Activated naive CD4-positive, alpha-beta T cell treated with anti-CD3 and anti-CD28 coated beads, Interleukin-2, amount 50 U/mL, for 16 hours (primary cell): ENCODE measurements around the gene SMPD3.

Experiments used
- DNase-seq: peaks from one replicate; pipeline ENCODE4 v3.0.0-alpha.2; 2020

The SMPD3 gene

GRCh38 chr16:68367440-68367839 is 80.9 kb downstream of the SMPD3 start:
- DNase-seq = no peak

GRCh38 chr16:68367030-68367429 is 81.3 kb downstream of the SMPD3 start:
- peak; percentile 34 for DNase-seq

- DNase-seq = no peak
Measured at GRCh38 chr16:68366062-68366461, 82.2 kb downstream of the SMPD3 start.

GRCh38 chr16:68365167-68365817 is 83.0 kb downstream of the SMPD3 start:
- DNase-seq = no peak

GRCh38 chr16:68364561-68364998 is 83.7 kb downstream of the SMPD3 start:
- DNase-seq = no peak

GRCh38 chr16:68363658-68364521 is 84.4 kb downstream of the SMPD3 start:
- DNase-seq = no peak

- no peak for DNase-seq
Measured at GRCh38 chr16:68362947-68363657, 85.2 kb downstream of the SMPD3 start.

- no peak for DNase-seq
Measured at GRCh38 chr16:68362262-68362913, 85.9 kb downstream of the SMPD3 start.

- no peak for DNase-seq
Measured at GRCh38 chr16:68361485-68361884, 86.8 kb downstream of the SMPD3 start.

GRCh38 chr16:68360956-68361355 is 87.4 kb downstream of the SMPD3 start:
- DNase-seq = no peak

- no peak for DNase-seq
Measured at GRCh38 chr16:68360547-68360946, 87.8 kb downstream of the SMPD3 start.

- DNase-seq = no peak
Measured at GRCh38 chr16:68359398-68360191, 88.7 kb downstream of the SMPD3 start.

- no peak for DNase-seq
Measured at GRCh38 chr16:68358951-68359350, 89.4 kb downstream of the SMPD3 start.

GRCh38 chr16:68357923-68358322 is 90.4 kb downstream of the SMPD3 start:
- DNase-seq = no peak

- no peak for DNase-seq
Measured at GRCh38 chr16:68357521-68357922, 90.8 kb downstream of the SMPD3 start.

GRCh38 chr16:68356919-68357286 is 91.4 kb downstream of the SMPD3 start:
- no peak for DNase-seq

GRCh38 chr16:68356249-68356918 is 91.9 kb downstream of the SMPD3 start:
- peak; percentile 52 for DNase-seq

GRCh38 chr16:68355447-68356248 is 92.7 kb downstream of the SMPD3 start:
- no peak for DNase-seq

- no peak for DNase-seq
Measured at GRCh38 chr16:68354816-68355215, 93.5 kb downstream of the SMPD3 start.

GRCh38 chr16:68353366-68353765 is 94.9 kb downstream of the SMPD3 start:
- DNase-seq = no peak

- DNase-seq = no peak
Measured at GRCh38 chr16:68351991-68352431, 96.3 kb downstream of the SMPD3 start.
